Pons (tissue), 1 donor: Measurements from ENCODE around the gene PRKN.

Source experiments
- DNase-seq: peaks from one replicate; pipeline ENCODE4 v3.0.0-alpha.2; 2016; ENCODE audit warnings: low spot score

Gene PRKN

DNA sequence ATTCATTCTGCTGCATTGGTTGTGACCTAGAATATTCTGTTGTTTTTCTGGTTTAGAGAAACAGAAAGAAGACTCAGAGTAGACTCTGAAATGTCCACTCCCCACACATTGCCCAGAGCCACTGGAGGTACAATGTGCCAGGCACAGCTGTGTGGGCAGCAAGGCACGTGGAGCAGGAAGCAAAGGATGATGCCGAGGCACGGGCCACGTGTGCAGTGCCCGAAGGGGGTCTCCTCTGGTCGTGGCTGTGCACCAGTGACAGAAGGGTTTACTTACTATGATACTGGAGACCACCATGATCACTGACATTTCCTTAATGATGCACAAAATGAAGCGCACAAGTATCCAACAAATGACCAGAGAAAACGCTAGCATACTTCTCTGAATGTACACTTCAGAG, 488.9 kb downstream of the PRKN start:
- DNase-seq, result no peak

DNA sequence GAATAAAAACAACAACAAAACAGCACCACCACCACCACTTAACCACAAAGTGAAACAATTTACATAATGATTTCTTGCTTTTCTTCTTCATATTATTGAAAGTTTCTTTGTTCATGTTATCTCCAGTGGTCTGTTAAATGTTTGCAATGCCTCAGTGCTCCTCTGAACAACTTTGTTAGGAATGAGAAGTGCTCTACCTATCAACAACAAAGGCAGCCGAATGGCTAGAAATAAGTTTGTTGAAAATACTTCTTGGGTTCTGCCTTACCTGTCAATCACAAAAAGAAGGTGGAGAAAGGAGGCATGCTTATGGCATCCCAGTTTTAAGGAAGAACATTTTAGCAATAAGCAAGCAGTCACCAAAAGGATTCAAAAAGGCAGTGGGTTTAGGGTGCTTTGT, 490.2 kb downstream of the PRKN start:
- no peak for DNase-seq

DNA sequence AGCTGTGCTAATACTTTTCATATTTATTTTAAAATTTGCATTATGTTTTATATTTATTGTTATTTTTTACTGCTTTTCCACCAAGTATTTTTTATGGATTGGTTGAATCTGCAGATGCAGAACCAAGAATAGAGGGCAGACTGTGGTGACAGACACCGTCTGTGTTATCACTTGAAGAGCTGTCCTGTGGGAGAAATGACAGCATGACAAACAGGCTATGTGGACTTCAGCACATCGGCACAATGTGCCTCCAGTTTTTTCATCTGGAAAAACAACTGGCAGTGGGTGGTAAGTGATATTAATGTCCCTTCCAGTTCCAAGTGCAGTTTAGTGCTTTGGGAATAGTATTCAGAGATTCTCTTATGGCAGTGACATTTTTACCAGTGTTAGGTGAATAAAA, 492.9 kb downstream of the PRKN start:
- DNase-seq, result peak; percentile 37

DNA sequence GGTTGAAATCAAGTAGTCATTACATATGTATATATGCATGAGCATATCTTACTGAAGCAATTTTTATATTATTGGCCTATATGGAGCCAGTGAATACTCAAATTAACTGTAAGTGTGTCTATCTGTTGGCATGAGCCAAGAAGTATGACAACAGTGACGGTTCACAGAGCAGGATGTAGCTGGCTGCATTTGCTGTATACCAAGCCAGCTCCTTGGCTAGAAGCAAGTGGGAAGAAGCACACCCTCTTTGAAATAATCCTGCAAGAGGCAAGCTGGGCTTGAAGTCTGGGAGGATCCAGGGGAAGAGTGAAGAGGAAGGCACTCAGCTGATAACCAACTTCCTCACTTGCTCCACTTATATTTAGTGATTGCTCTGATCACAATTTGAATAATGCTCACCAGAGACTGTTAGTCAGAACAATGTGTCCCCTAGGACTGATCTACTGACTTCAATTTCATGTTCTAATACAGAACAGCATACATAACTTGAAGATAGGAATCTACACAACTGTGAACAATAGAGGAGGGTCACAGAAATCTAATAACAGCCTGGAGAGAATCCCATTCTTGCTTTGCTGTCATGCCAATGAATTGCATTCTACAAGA, 497.3 kb downstream of the PRKN start:
- DNase-seq, result no peak

DNA sequence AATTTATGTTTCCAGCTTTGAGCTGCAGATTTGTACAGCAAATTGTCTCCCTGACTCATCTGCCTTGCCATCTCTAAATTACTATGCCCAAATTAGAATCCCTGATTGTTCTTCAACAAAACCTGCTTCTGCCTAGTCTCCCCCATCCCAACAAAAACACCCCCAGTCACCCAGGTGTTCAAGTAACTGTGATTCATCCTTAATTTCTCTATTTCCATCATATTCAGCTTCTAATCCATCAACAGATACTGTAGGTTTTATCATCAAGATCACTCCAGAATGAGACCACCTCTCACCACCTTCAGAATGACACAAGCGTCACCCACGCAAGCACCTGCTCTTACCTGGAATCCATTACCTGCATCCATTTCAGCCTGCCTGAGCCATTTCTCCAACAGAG, 498.5 kb downstream of the PRKN start:
- DNase-seq, result no peak

DNA sequence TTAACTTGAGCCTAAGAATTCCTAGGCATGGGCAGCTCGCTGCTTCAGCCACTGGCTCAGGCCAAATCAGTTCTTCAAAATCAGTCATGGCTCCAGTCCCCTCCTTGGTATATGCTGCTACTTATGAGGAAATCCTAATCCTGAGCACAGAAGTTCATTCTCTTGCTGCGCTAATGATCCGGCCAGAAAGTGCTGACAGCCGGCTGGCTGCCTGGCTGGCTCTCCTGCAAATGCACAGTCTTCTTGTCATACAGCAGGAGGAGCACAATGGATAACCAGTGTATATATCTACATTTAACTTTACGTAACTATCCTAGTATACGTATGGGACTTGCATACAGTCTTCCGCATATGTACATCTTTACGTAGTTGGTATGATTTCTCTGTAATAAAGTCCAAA, 500.8 kb downstream of the PRKN start:
- DNase-seq, result no peak

DNA sequence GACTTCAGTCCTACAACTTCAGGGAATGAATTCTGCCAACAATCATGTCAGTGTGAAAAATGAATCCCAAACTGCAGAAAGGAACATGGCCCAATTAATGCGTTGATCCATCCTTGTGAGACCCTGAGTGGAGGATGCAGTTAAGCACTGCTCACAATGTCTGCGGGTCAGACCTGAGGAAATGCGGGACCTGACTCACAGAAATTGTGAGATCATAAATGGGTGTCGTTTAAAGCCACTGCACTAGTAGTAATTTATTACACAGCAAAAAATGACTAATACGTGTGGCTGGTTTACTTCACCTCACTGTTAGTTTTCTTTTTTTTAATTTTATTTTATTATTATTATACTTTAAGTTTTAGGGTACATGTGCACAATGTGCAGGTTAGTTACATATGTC, 505.0 kb downstream of the PRKN start:
- no peak for DNase-seq

DNA sequence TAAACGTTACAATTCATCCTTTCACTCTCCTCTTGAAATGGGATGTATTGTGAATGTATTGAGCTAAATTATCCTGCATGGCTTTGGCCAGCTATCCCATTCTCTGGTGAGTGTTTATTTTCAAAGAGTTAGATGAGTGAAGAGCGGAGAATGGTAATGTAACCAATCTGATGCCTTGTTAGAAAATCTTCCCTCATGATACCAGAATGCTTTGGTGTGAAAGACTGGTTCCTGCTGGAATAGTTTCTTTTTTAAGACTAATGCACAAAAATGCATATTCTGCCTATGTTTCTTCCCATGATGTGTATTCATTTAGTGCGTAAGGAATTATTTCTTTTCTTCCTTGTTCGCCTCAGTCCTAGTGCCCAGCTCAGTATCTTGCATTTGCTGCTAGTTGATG, 506.7 kb downstream of the PRKN start:
- DNase-seq, result no peak

DNA sequence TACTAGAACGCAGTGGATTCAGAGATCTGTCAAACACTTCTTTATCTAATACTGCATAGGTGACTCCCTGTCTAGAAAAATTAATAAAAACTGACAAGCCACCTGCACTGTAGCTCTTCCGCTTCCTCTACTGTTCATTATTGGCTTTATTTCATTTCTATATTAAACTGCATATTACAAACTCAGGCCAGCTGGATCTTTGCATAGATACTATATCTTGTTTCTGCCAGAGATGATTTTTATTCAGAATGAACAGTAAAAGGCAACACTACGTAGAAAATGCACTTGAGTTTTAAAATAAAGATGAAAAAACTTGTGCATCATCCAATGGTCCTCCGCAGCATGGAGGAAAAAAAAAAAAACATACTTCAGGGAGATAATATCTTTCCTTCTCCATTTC, 508.3 kb downstream of the PRKN start:
- DNase-seq, result no peak

DNA sequence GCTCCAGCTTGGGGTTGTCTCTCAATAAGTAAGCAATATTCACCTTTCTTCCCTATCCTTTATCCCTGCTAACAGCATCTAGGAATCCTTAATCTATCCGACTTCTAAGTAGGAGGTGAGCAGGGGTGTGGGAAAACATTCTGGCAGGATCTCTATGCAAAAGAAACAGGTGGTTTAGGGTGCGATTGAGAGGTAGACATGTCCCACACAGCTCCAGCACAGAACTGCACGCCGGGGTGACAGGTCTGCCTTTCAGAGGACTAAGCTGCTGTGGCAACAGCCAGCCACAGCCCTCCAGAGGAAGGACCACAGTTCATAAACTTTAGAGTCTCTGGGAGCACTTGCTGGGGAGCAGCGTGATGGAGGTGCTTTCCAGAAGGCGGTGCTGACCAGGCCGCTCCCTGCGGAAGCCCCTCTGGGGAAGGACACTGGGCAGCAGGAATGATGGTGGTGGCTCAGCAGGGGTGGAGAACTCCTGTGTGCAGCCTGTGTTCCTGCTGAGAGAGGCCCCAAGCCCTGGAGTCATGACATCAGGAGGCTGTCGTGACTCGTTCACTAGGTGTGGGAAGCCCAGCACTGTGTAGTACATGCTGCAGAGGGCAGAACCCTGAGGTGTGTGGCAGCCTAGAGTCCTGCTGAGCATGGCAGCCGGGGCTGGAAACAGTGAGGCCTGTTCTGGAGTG, 509.6 kb downstream of the PRKN start:
- no peak for DNase-seq

DNA sequence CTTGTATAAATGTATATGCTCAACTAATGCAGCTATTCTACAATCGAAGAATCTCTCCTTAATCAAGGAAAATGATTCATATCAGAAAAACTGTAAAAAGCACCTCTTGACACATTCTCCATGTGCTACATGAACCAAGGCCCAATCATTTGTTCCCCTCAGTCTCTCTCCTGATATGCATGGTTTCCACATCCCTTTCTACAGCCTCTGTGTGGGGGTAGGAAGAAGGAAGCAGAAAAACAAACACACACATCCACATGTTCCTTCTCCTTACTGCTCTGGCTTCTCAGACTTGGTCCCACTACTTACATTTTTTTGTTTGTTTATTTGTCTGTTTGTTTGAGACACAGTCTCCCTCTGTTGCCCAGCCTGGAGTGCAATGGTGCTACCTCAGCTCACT, 510.5 kb downstream of the PRKN start:
- DNase-seq, result no peak

DNA sequence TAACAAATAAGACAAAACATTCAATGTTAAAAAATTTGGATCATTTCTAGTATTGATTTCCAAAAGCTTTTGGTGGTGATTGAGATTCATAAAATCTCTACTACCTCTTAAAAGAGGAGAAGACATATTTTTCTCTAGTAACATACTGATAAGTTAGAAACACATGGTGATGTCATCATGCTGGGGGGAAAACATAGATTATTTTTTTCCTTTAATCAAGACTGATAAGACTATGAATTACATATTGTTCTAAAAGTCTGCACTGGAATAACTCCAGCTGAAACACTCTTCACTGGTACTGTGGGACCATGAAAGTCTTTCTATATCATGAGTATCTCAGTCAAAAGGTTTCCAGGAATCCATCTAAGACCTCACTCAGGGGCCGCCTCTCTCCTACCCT, 515.8 kb downstream of the PRKN start:
- no peak for DNase-seq

DNA sequence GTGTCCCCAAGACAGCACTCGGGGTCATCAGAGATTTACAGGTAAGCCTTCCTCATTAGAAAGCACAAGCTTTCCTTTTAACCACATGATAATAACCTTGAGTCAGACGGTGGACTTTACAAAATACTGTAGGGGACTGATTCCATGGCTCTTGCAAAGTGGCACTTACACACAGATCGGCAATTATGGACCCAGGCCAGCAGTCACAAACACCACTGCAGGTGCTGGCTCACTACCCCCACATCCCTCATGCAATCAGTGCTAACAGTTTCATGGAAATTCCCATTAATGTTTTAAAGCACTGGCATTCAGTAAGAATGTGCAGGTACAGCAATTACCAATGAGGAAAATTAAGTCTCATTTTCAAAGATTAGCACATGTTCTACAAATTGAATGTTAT, 516.5 kb downstream of the PRKN start:
- no peak for DNase-seq

DNA sequence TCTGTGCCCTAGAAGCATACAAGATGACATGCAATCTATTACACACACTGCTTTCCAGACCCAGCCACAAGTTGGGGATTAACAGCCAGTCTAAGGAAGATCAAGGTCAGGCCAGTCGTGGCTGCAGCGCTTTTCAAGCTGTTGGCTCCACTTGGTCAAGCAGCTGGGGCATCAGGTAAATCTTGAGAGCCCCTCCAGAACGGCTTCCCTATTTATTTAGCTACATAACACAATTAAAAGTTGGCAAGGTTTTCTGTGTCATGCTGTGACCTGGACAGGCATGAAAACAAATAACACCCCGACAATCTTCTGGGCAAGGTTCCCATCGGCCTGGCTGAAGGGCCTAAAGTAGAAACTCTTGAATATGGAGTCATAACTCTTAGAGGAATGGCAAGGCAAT, 524.3 kb downstream of the PRKN start:
- no peak for DNase-seq

DNA sequence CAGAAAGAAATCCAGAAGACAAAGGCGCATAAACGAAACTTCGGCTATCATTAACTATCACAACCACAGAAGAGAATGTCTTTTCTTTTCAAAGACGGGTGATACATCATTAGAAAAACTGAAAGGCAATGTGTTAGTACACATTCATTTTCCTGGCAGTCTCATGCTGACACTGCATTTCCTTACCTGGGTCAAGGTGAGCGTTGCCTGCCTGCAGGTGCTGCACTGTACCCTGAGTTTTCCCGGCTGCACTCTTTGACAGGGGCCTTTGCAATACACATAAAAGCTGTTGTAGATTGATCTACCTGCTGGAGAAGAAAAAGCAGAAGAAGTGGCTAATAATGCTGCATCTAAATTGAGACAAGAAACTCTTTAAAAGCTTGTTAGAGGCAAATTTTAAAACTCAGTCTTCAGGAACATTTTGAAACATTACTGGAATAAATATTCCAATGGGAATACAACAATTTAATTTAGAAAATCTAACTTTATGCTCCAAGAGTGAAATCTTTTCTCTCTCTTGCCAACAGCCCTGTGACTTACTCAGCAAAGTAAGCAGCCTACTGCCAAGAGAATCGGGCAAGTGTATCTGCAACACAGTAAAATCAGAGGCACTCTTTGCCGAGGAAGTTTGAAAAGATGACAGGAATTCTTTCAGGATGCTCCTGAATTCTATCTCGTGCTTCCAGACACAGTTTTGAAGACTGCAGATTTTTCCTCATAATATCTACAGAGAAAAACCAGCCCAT, 526.4 kb downstream of the PRKN start:
- no peak for DNase-seq

DNA sequence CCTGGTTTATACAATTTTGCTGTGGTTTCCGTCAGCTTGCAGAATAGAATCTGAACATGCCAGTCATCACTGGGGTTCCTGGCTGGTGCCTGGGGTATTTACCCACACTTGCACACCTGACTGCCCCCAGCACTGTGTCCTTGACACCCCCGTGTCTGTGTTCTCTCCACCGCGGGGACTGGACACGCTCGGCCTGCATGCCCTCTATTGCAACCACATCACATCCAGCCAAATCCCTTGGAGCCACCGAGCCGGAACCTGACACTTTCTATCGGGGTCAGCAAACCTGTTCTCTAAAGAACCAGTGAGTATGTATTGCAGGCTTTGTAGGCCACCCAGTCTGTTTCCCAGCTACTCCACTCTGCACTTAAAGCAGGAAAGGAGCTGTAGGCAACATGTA, 527.5 kb downstream of the PRKN start:
- DNase-seq, result no peak

DNA sequence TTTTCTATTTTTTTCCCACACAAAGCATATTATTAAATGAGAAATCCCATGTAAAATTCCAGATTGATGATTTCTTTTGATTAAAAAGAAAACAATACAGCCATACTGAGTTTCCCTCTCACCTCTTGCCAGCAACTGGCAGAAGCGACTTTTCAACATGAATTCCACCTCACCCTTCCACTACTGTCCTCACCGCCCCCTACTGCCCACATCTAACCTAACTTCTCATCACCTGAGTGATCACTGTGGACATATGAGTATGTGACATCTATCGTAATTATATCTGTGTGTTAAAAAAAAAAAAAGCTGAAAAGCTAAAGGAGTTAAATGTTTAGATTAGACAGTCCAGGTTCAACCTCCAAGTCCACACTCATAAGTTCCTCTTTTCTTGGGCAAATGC, 528.6 kb downstream of the PRKN start:
- no peak for DNase-seq

DNA sequence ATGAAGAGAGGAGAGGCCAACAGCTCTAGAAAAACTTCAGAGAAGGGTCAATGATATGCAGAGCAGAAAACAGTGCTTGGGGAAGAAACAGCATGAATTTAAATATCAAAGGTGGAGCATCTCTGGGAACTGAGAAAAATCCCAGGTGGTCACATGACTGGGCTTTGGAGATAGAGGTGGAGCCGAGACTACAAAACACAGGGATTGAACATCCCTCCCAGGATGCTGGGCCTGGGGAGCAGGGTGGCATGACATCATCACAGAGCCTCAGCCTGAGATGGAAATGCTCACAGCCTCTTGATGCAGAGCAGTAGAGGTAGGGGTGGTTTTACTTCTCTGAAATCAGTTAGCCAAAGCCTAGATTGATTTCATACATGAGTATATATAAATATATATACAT, 529.5 kb downstream of the PRKN start:
- DNase-seq, result no peak

DNA sequence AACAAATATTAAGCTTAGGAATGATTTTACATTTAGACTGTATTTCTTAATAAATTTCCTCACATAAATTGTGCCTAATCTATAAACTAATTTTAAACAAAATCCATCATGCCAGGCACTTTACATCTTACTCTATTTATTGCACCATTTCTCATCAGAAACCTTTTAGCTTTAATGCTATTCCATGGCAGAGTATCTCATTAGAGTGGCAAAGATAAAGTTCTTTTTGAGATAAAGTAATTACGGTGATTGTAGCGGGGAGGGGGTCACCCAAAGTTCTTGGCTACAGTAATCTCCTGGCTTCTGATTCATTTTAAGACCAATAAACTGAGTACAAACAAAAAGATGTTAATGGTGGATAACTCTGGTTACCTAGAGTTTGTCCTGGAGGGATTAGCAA, 532.1 kb downstream of the PRKN start:
- no peak for DNase-seq

DNA sequence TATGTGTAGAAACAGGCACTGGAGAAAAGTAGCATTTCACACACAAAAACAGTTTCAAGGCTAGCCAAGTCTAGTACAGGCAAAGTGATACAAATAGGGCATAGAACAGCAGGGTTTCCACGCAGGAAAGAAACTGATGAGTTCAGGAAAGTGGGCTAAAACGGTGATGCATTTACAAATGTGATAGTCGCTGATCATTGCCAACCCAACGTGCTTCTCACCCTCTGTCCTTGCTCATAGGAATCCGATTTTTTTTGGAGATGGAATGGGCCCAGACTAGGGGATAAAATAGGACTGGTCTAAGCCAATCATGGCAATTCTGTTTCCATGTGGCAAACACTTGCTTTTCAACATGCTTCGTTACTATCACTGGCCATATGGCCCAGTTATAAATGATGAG, 536.6 kb downstream of the PRKN start:
- no peak for DNase-seq

DNA sequence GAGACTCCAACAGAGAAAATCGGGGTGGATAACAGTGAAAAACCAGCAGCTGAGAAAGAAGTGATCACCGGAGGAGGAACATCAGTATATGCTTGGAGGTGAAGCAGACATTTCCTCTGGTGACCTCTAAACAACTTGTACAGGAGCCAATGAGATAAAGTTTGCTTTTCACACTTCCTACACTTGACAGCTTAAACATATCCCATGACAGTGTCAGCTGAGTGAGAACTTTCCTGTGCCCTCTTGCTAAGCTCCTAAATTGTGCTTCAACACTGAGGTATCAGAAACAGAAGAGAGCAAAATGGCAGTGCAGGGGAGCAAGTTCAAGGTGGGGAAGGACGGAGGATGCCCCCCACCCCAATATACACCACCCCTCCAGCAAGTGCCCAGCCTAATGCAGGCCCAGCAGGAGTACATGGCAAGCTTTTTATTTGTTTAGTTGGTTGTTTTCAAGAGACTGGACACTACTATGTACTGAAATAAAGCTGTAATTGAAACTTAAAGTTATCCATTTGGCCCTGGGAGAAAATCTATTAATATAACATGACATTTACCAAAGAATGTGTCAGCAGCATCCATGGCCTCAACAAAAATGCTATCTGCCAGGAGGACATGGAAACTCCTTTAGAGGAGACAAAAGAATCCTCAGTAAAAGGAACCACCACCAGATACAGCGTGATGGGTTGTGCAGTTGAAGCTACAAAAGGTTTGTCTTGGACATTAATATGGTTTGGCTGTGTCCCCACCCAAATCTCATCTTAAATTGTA, 540.2 kb downstream of the PRKN start:
- DNase-seq, result no peak

DNA sequence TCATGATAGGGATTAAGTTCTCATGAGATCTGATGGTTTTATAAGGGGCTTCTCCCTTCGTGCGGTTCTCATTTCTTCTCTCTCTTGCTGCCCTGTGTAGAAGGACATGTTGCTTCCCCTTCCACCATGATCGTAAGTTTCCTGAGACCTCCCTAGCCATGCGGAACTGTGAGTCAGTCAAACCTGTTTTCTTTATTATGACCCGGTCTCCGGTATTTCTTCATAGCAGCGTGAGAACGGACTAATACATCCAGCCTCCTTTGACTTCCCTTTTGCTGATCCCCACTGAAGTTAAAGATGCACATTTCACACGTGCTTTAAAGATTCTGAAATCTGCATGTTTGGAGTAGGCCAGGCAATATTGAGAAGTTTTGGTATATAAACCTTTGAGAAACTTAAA, 543.1 kb downstream of the PRKN start:
- no peak for DNase-seq
